ENCODE results near the gene SASS6. TPM values are rescaled to one million over a fixed set of nuclear protein-coding genes. Genes with fewer than 3 reads are reported as not detected.

SASS6 gene
- total RNA-seq, 1 experiment from 2014 or later = 16.8 TPM

DNA sequence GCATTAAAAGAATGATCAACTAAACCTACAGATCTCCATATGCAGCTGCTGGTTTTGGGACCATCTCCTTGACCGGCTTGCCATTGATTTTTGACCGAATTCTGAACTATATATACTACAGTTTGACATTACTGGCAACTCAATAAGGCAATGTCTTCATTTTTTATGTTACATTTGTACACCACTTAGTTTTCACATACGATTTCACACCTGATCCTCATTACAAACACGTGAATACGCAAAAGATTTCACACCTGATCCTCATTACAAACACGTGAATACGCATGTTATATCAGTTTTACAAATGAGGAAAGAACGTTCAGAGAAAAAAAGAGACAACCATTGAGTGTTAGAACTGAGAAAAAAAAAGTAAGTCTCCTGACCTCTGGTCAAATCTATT lies 1.1 kb downstream of the SASS6 start:
- TF ChIP-seq EZH2 (IDR thresholded peaks at IDR 0.05; ENCODE audit: borderline replicate concordance, low read depth, low read length, poor library complexity, severe bottlenecking) = no peak
- TF ChIP-seq, protein P1, sequence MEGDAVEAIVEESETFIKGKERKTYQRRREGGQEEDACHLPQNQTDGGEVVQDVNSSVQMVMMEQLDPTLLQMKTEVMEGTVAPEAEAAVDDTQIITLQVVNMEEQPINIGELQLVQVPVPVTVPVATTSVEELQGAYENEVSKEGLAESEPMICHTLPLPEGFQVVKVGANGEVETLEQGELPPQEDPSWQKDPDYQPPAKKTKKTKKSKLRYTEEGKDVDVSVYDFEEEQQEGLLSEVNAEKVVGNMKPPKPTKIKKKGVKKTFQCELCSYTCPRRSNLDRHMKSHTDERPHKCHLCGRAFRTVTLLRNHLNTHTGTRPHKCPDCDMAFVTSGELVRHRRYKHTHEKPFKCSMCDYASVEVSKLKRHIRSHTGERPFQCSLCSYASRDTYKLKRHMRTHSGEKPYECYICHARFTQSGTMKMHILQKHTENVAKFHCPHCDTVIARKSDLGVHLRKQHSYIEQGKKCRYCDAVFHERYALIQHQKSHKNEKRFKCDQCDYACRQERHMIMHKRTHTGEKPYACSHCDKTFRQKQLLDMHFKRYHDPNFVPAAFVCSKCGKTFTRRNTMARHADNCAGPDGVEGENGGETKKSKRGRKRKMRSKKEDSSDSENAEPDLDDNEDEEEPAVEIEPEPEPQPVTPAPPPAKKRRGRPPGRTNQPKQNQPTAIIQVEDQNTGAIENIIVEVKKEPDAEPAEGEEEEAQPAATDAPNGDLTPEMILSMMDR (conservative IDR thresholded peaks at IDR 0.05; ENCODE audit: low read depth, low read length) = no peak
- H3K27ac ChIP-seq (ENCODE audit: low read depth, low read length, poor library complexity, severe bottlenecking) = peak overlapping the region; percentile 82
- H3K36me3 ChIP-seq (ENCODE audit: insufficient read depth, low read length, poor library complexity, severe bottlenecking) = no peaks in the 10 kb centered on the region
- CTCF ChIA-PET = no interaction called here
- BruUV-seq (replicated peaks) = no TSS peak
- no peaks in the 10 kb centered on the region for H3K27me3 ChIP-seq (replicated peaks; ENCODE audit: insufficient read depth, low read depth, low read length, poor library complexity)
- POLR2A ChIA-PET (ENCODE audit: low non-redundant PET) = no interaction called here
- H3K4me1 ChIP-seq (ENCODE audit: insufficient read depth, low read length, poor library complexity, severe bottlenecking) = peaks cover 20% of the 10 kb centered on the region
- DNase-seq (ENCODE audit: low spot score) = no peak
- peak overlapping the region; percentile 93 for H3K4me3 ChIP-seq (ENCODE audit: low read depth, low read length, poor library complexity, severe bottlenecking)
- intact Hi-C loops (cut with micrococcal nuclease; ENCODE audit: unreplicated experiment) = loop anchor here (10.0 kb wide), 2 partner anchors 223 to 323 kb away; partner anchors contain the start of gene CDC14A
- H3K9me3 ChIP-seq (ENCODE audit: low read depth, low read length, poor library complexity, severe bottlenecking) = no peaks in the 10 kb centered on the region

DNA sequence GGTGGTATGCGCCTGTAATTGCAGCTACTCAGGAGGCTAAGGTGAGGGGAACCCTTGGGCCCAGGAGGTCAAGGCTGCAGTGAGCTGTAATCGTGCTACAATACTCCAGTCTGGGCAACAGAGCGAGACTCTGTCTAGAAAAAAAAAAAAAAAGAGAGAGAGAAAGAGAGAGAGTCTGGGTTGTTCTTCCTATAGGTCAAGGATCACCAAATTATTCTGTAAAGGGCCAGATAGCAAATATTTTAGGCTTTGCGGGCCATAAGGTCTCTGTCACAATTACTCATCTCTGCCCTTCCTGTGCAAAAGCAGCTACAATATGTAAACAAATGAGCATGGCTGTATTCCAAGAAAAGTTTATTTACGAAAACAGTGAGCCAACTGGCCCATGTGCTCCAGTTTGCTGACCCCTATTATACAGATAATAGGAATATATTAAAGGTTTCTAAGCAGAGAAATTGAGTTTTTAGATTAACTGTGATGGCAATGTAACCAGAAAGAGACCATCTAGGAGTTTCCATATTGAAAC lies 2.1 kb downstream of the SASS6 start:
- no peaks in the 10 kb centered on the region for H3K36me3 ChIP-seq (ENCODE audit: insufficient read depth, low read length, poor library complexity, severe bottlenecking)
- no peak overlapping the region for H3K27ac ChIP-seq (ENCODE audit: low read depth, low read length, poor library complexity, severe bottlenecking)
- intact Hi-C loops (cut with micrococcal nuclease; ENCODE audit: unreplicated experiment) = loop anchor here (10.0 kb wide), 2 partner anchors 224 to 324 kb away; partner anchors contain the start of gene CDC14A
- no TSS peak for BruUV-seq (replicated peaks)
- no peak for DNase-seq (ENCODE audit: low spot score)
- H3K4me3 ChIP-seq (ENCODE audit: low read depth, low read length, poor library complexity, severe bottlenecking) = no peak overlapping the region
- ChIA-PET POLR2A (ENCODE audit: low non-redundant PET) (no interaction called here), CTCF (no interaction called here)
- H3K9me3 ChIP-seq (ENCODE audit: low read depth, low read length, poor library complexity, severe bottlenecking) = no peaks in the 10 kb centered on the region
- H3K4me1 ChIP-seq (ENCODE audit: insufficient read depth, low read length, poor library complexity, severe bottlenecking) = peaks cover 20% of the 10 kb centered on the region
- no peaks in the 10 kb centered on the region for H3K27me3 ChIP-seq (replicated peaks; ENCODE audit: insufficient read depth, low read depth, low read length, poor library complexity)
- TF ChIP-seq, protein P1 (conservative IDR thresholded peaks at IDR 0.05; ENCODE audit: low read depth, low read length) = no peak
- TF ChIP-seq EZH2 (IDR thresholded peaks at IDR 0.05; ENCODE audit: borderline replicate concordance, low read depth, low read length, poor library complexity, severe bottlenecking) = no peak

DNA sequence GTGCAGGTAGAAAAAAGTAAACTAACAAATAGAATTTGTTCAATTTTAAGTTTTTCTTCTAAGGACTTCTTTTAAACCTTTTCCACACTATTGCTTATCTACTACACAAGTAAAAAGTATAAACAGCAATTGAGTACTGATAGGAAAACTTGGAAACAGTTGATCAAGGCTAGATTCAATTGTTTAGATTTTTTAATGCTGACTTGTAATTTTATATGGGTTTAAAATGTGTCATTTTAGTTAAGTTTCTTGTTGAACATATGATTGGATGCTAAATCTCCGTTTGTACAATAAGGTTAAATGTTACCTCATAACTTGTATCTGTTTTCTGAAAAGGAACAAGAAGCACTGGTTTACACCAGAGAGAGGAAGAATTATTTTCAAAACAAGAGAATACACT lies 5.5 kb downstream of the SASS6 start:
- no peaks in the 10 kb centered on the region for H3K9me3 ChIP-seq (ENCODE audit: low read depth, low read length, poor library complexity, severe bottlenecking)
- POLR2A ChIA-PET (ENCODE audit: low non-redundant PET) = no interaction called here
- no peak overlapping the region for H3K4me3 ChIP-seq (ENCODE audit: low read depth, low read length, poor library complexity, severe bottlenecking)
- no peaks in the 10 kb centered on the region for H3K36me3 ChIP-seq (ENCODE audit: insufficient read depth, low read length, poor library complexity, severe bottlenecking)
- no peaks in the 10 kb centered on the region for H3K27me3 ChIP-seq (replicated peaks; ENCODE audit: insufficient read depth, low read depth, low read length, poor library complexity)
- BruUV-seq (replicated peaks) = no TSS peak
- no peak overlapping the region for H3K27ac ChIP-seq (ENCODE audit: low read depth, low read length, poor library complexity, severe bottlenecking)
- intact Hi-C loops (cut with micrococcal nuclease; ENCODE audit: unreplicated experiment) = no loop called here
- no peak for DNase-seq (ENCODE audit: low spot score)
- CTCF ChIA-PET = no interaction called here
- no peak for TF ChIP-seq EZH2 (IDR thresholded peaks at IDR 0.05; ENCODE audit: borderline replicate concordance, low read depth, low read length, poor library complexity, severe bottlenecking)
- TF ChIP-seq, protein P1 (conservative IDR thresholded peaks at IDR 0.05; ENCODE audit: low read depth, low read length) = no peak
- H3K4me1 ChIP-seq (ENCODE audit: insufficient read depth, low read length, poor library complexity, severe bottlenecking) = peaks cover 11% of the 10 kb centered on the region
